Ishikawa (cell line): Measurements from ENCODE around the gene TRAPPC2.

Experiments used
- CEBPB ChIP-seq: IDR thresholded peaks from 2 replicates; pipeline ENCODE4 v1.6.1; 2012
- CREB1 ChIP-seq: IDR thresholded peaks from 2 replicates; pipeline ENCODE4 v1.6.1; 2012; ENCODE audit warnings: low read depth
- EGR1 ChIP-seq: IDR thresholded peaks from 2 replicates; pipeline ENCODE4 v1.6.1; 2012
- EP300 ChIP-seq: IDR thresholded peaks from 2 replicates; pipeline ENCODE4 v1.6.1; 2012; ENCODE audit warnings: borderline replicate concordance
- FOXM1 ChIP-seq: IDR thresholded peaks from 2 replicates; pipeline ENCODE4 v1.6.1; 2012; ENCODE audit warnings: low read depth, borderline replicate concordance
- NFIC ChIP-seq: IDR thresholded peaks from 2 replicates; pipeline ENCODE4 v1.6.1; 2012
- YY1 ChIP-seq: IDR thresholded peaks from 2 replicates; pipeline ENCODE4 v1.6.1; 2012; ENCODE audit warnings: low read depth
- TF ChIP-seq, protein P1 (sequence below): IDR thresholded peaks from 2 replicates; pipeline ENCODE4 v1.6.1; 2012; ENCODE audit warnings: low read depth, mild to moderate bottlenecking
- TF ChIP-seq, protein P2 (sequence below): IDR thresholded peaks from 2 replicates; pipeline ENCODE4 v1.6.1; 2012

DNA sequence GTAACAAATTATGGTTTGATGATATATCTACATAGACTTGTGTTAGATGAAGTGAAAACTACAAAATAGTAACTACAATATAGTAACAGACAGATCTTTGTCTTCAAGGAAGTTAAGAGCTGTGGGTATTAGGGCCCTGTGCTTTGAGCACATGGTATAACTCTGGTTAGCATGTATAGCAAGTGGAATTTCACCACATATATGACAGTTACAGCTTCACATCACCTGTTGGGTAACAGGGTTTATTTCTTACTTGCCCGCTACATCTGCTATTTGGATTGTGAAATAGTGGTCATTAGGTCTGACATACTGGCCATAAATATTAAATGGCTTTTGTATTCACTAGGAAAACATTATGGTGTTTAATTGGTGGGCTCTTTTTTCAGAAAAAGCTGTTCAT, 20.3 kb upstream of the TRAPPC2 start:
- no peak for TF ChIP-seq CEBPB
- no peak for TF ChIP-seq CREB1
- TF ChIP-seq, protein P1, sequence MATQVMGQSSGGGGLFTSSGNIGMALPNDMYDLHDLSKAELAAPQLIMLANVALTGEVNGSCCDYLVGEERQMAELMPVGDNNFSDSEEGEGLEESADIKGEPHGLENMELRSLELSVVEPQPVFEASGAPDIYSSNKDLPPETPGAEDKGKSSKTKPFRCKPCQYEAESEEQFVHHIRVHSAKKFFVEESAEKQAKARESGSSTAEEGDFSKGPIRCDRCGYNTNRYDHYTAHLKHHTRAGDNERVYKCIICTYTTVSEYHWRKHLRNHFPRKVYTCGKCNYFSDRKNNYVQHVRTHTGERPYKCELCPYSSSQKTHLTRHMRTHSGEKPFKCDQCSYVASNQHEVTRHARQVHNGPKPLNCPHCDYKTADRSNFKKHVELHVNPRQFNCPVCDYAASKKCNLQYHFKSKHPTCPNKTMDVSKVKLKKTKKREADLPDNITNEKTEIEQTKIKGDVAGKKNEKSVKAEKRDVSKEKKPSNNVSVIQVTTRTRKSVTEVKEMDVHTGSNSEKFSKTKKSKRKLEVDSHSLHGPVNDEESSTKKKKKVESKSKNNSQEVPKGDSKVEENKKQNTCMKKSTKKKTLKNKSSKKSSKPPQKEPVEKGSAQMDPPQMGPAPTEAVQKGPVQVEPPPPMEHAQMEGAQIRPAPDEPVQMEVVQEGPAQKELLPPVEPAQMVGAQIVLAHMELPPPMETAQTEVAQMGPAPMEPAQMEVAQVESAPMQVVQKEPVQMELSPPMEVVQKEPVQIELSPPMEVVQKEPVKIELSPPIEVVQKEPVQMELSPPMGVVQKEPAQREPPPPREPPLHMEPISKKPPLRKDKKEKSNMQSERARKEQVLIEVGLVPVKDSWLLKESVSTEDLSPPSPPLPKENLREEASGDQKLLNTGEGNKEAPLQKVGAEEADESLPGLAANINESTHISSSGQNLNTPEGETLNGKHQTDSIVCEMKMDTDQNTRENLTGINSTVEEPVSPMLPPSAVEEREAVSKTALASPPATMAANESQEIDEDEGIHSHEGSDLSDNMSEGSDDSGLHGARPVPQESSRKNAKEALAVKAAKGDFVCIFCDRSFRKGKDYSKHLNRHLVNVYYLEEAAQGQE, result no peak
- TF ChIP-seq EGR1, result no peak
- TF ChIP-seq NFIC, result no peak
- no peak for TF ChIP-seq FOXM1
- TF ChIP-seq YY1, result no peak
- TF ChIP-seq, protein P2, sequence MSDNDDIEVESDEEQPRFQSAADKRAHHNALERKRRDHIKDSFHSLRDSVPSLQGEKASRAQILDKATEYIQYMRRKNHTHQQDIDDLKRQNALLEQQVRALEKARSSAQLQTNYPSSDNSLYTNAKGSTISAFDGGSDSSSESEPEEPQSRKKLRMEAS, result no peak
- no peak for TF ChIP-seq EP300
